ENCODE data around the gene ZNF195. TPM values are rescaled to one million over a fixed set of nuclear protein-coding genes. Genes with fewer than 3 reads are reported as not detected.

Gene ZNF195
- 13.2 TPM for polyA plus RNA-seq (2012; ENCODE audit: insufficient read length, low read depth)

GRCh38 chr11:3378426-3379423 is at the start of gene ZNF195:
ZNF195 (minus strand) TSS chr11:3379146; CDS start chr11:3379040, 106 bp downstream.
- TF ChIP-seq SIN3A (IDR thresholded peaks at IDR 0.05; ENCODE audit: borderline replicate concordance, insufficient read depth, low read length) (peak; percentile 92), REST (IDR thresholded peaks at IDR 0.05; ENCODE audit: insufficient read depth in 1 of 2, low read depth in 2 of 2, low read length in 2 of 2) (peak; percentile 41 to 72; a peak in 2 of 4 replicates), FOXP2 (optimal IDR thresholded peaks at IDR 0.05; ENCODE audit: borderline replicate concordance, extremely low read depth, extremely low read length, insufficient read depth) (no peak), TAF1 (IDR thresholded peaks at IDR 0.05; ENCODE audit: borderline replicate concordance, insufficient read depth, low read length) (peak; percentile 98), POLR2AphosphoS5 (IDR thresholded peaks at IDR 0.05; ENCODE audit: low read depth, low read length) (peak; percentile 96)

GRCh38 chr11:3423138-3423731 is 44.3 kb upstream of the ZNF195 start:
- TF ChIP-seq POLR2AphosphoS5 (IDR thresholded peaks at IDR 0.05; ENCODE audit: low read depth, low read length), result 0 out of 2 replicates have a peak, but pooled peaks have one; percentile 45

- TF ChIP-seq FOXP2 (optimal IDR thresholded peaks at IDR 0.05; ENCODE audit: borderline replicate concordance, extremely low read depth, extremely low read length, insufficient read depth) (no peak), REST (IDR thresholded peaks at IDR 0.05; ENCODE audit: insufficient read depth in 1 of 2, low read depth in 2 of 2, low read length in 2 of 2) (no peak), POLR2AphosphoS5 (IDR thresholded peaks at IDR 0.05; ENCODE audit: low read depth, low read length) (no peak), SIN3A (IDR thresholded peaks at IDR 0.05; ENCODE audit: borderline replicate concordance, insufficient read depth, low read length) (no peak), TAF1 (IDR thresholded peaks at IDR 0.05; ENCODE audit: borderline replicate concordance, insufficient read depth, low read length) (no peak)
Measured at GRCh38 chr11:3412837-3413236, 33.9 kb upstream of the ZNF195 start.

- TF ChIP-seq TAF1 (IDR thresholded peaks at IDR 0.05; ENCODE audit: borderline replicate concordance, insufficient read depth, low read length) (no peak), REST (IDR thresholded peaks at IDR 0.05; ENCODE audit: insufficient read depth in 1 of 2, low read depth in 2 of 2, low read length in 2 of 2) (no peak), POLR2AphosphoS5 (IDR thresholded peaks at IDR 0.05; ENCODE audit: low read depth, low read length) (no peak), FOXP2 (optimal IDR thresholded peaks at IDR 0.05; ENCODE audit: borderline replicate concordance, extremely low read depth, extremely low read length, insufficient read depth) (no peak), SIN3A (IDR thresholded peaks at IDR 0.05; ENCODE audit: borderline replicate concordance, insufficient read depth, low read length) (no peak)
Measured at GRCh38 chr11:3382613-3383285, 3.8 kb upstream of the ZNF195 start.

- TF ChIP-seq REST (IDR thresholded peaks at IDR 0.05; ENCODE audit: insufficient read depth in 1 of 2, low read depth in 2 of 2, low read length in 2 of 2) (no peak), SIN3A (IDR thresholded peaks at IDR 0.05; ENCODE audit: borderline replicate concordance, insufficient read depth, low read length) (no peak), TAF1 (IDR thresholded peaks at IDR 0.05; ENCODE audit: borderline replicate concordance, insufficient read depth, low read length) (no peak), POLR2AphosphoS5 (IDR thresholded peaks at IDR 0.05; ENCODE audit: low read depth, low read length) (no peak), FOXP2 (optimal IDR thresholded peaks at IDR 0.05; ENCODE audit: borderline replicate concordance, extremely low read depth, extremely low read length, insufficient read depth) (no peak)
Measured at GRCh38 chr11:3381794-3382193, 2.8 kb upstream of the ZNF195 start.
